ENCODE measurements around the gene PRDM16. TPM values are rescaled to one million over a fixed set of nuclear protein-coding genes. Genes with fewer than 3 reads are reported as not detected.

The PRDM16 gene
- total and polyA plus RNA-seq, 2 donors (not counting 1 experiment from before 2014, with no cell fraction given), result 0.03 to 0.12 TPM

DNA sequence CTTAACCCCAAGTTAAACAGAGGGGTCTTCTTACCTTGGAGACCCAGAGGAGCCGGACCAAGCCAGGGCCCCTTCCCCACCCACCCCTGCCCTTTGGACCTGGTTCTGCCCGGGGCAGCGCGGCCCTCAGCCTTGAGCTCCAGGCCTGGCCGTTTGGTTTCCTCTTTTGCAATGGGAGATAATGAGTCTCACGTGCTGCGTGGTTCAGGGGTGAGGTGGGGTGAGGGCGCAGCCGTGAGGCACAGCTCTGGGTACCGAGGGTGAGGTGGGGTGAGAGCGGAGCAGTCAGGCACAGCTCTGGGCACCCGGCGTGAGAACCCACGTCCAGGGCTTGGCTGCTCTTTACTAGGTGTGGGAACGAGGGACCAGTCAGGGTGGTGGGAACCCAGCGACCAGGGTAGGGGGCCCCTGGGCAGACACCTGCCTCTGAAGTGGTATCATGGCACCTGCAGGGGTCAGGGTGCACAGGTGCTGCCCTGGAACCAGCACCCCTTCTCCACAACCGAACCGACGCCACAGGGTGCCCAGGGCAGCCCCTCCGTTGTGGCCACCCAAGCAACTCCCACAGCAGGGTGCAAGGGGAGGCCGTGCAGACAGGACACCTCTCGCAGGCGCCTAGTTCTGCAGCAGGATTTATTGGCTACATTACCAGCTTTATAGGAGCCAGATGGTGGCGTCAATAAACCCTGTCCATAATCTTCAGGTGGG is 182.2 kb downstream of the PRDM16 start:
- H3K27me3 ChIP-seq (replicated peaks in 1 of 4; ENCODE audit: control extremely low read depth in 1 of 4, control insufficient read depth in 3 of 4, insufficient read depth in 4 of 4, low read length in 3 of 4), result no peaks in the 10 kb centered on the region
- H3K9me3 Mint-ChIP-seq (ENCODE audit: insufficient read depth), result no peaks in the 10 kb centered on the region
- no peak overlapping the region for H3K4me3 Mint-ChIP-seq
- peaks cover 0 to 11% (median 0%) of the 10 kb centered on the region in 3 donors for H3K9me3 ChIP-seq (ENCODE audit: control extremely low read depth in 1 of 3, control insufficient read depth in 2 of 3, insufficient read depth in 1 of 3, low read length in 2 of 3)
- no peak for ATAC-seq (ENCODE audit: low read depth)
- intact Hi-C loops (cut with micrococcal nuclease), result no loop called here
- H3K4me2 ChIP-seq (replicated peaks; ENCODE audit: low read depth, low read length, poor library complexity, severe bottlenecking), result no peak overlapping the region
- no peaks in the 10 kb centered on the region for H3K79me2 ChIP-seq (ENCODE audit: control insufficient read depth, insufficient read depth, low read length)
- no peak overlapping the region for H3K4me3 ChIP-seq (ENCODE audit: control extremely low read depth in 1 of 5, extremely low read depth in 1 of 5, insufficient read depth in 1 of 5, low read depth in 2 of 5, low read length in 4 of 5)
- ChIA-PET POLR2A (no interaction called here), CTCF (no interaction called here)
- WGBS (ENCODE audit: insufficient coverage), result 71% methylated on average over 18 of the region's 24 CpGs
- H3K9ac ChIP-seq (ENCODE audit: low read length), result no peak overlapping the region
- H3K4me1 ChIP-seq (ENCODE audit: control insufficient read depth in 2 of 2, insufficient read depth in 2 of 2, low read length in 2 of 2), result no peaks in the 10 kb centered on the region
- no peaks in the 10 kb centered on the region for H4K20me1 ChIP-seq (ENCODE audit: control insufficient read depth, insufficient read depth, low read length, poor library complexity, severe bottlenecking)
- no peak for DNase-seq
- peaks cover 13% of the 10 kb centered on the region for H3K27me3 Mint-ChIP-seq
- H3K36me3 ChIP-seq (replicated peaks in 1 of 2; ENCODE audit: control extremely low read depth in 1 of 2, control insufficient read depth in 1 of 2, extremely low read depth in 1 of 2, insufficient read depth in 2 of 2, low read length in 1 of 2), result no peaks in the 10 kb centered on the region
- H2AFZ ChIP-seq (ENCODE audit: insufficient read depth, low read depth, low read length, poor library complexity, severe bottlenecking), result no peak overlapping the region
- TF ChIP-seq, protein P1, sequence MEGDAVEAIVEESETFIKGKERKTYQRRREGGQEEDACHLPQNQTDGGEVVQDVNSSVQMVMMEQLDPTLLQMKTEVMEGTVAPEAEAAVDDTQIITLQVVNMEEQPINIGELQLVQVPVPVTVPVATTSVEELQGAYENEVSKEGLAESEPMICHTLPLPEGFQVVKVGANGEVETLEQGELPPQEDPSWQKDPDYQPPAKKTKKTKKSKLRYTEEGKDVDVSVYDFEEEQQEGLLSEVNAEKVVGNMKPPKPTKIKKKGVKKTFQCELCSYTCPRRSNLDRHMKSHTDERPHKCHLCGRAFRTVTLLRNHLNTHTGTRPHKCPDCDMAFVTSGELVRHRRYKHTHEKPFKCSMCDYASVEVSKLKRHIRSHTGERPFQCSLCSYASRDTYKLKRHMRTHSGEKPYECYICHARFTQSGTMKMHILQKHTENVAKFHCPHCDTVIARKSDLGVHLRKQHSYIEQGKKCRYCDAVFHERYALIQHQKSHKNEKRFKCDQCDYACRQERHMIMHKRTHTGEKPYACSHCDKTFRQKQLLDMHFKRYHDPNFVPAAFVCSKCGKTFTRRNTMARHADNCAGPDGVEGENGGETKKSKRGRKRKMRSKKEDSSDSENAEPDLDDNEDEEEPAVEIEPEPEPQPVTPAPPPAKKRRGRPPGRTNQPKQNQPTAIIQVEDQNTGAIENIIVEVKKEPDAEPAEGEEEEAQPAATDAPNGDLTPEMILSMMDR (IDR thresholded peaks at IDR 0.05), result no peak
- no peak for TF ChIP-seq EZH2 (IDR thresholded peaks at IDR 0.05; ENCODE audit: borderline replicate concordance, insufficient read depth, low read depth, low read length, poor library complexity, severe bottlenecking)
- no peaks in the 10 kb centered on the region for H3K4me1 Mint-ChIP-seq
- H3K27ac Mint-ChIP-seq, result no peak overlapping the region
- no peak overlapping the region for H3K27ac ChIP-seq (ENCODE audit: low read length in 2 of 2)

DNA sequence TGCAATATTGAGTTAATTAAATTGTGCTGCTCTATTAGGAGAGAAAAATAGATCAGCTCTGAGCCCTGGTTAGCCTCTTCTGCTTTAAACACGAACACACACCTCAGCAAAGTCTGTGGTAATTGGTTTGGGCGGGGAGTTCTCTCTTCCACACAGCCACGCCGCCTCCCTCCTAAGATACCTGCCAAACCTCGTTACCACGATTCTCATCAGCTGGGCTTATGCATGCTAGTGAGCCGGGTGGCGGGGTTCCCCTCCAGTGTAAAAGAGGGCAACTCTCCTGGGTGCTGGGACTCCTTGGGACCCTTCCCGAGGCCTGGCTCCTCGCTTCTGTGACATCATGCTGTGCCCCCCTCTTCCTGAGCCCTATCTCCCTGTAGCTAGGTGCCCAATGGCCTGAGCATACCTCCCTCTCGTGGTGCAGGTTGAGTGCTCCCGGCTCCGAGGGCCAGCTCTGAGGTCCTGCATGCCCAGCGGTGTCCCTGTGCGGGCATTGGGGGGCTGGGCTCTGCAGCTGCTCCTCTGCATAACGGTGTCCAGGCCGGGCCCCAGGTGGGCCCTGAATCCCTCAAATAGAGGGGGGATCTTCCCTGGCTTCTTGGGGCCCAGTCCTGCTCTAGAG is 182.9 kb downstream of the PRDM16 start:
- DNase-seq, result no peak
- Histone ChIP-seq H3K9ac (ENCODE audit: low read length) (no peak overlapping the region), H3K36me3 (replicated peaks in 1 of 2; ENCODE audit: control extremely low read depth in 1 of 2, control insufficient read depth in 1 of 2, extremely low read depth in 1 of 2, insufficient read depth in 2 of 2, low read length in 1 of 2) (no peaks in the 10 kb centered on the region), H3K4me3 (ENCODE audit: control extremely low read depth in 1 of 5, extremely low read depth in 1 of 5, insufficient read depth in 1 of 5, low read depth in 2 of 5, low read length in 4 of 5) (no peak overlapping the region), H3K27me3 (replicated peaks in 1 of 4; ENCODE audit: control extremely low read depth in 1 of 4, control insufficient read depth in 3 of 4, insufficient read depth in 4 of 4, low read length in 3 of 4) (no peaks in the 10 kb centered on the region), H3K79me2 (ENCODE audit: control insufficient read depth, insufficient read depth, low read length) (no peaks in the 10 kb centered on the region), H3K4me2 (replicated peaks; ENCODE audit: low read depth, low read length, poor library complexity, severe bottlenecking) (no peak overlapping the region), H3K9me3 (ENCODE audit: control extremely low read depth in 1 of 3, control insufficient read depth in 2 of 3, insufficient read depth in 1 of 3, low read length in 2 of 3) (peaks cover 0 to 11% (median 0%) of the 10 kb centered on the region in 3 donors), H2AFZ (ENCODE audit: insufficient read depth, low read depth, low read length, poor library complexity, severe bottlenecking) (no peak overlapping the region), H4K20me1 (ENCODE audit: control insufficient read depth, insufficient read depth, low read length, poor library complexity, severe bottlenecking) (no peaks in the 10 kb centered on the region), H3K27ac (ENCODE audit: low read length in 2 of 2) (no peak overlapping the region), H3K4me1 (ENCODE audit: control insufficient read depth in 2 of 2, insufficient read depth in 2 of 2, low read length in 2 of 2) (no peaks in the 10 kb centered on the region)
- no peaks in the 10 kb centered on the region for H3K9me3 Mint-ChIP-seq (ENCODE audit: insufficient read depth)
- H3K4me3 Mint-ChIP-seq, result no peak overlapping the region
- TF ChIP-seq, protein P1 (IDR thresholded peaks at IDR 0.05), result no peak
- TF ChIP-seq EZH2 (IDR thresholded peaks at IDR 0.05; ENCODE audit: borderline replicate concordance, insufficient read depth, low read depth, low read length, poor library complexity, severe bottlenecking), result no peak
- no peaks in the 10 kb centered on the region for H3K4me1 Mint-ChIP-seq
- ATAC-seq (ENCODE audit: low read depth), result no peak
- ChIA-PET CTCF (no interaction called here), POLR2A (no interaction called here)
- no peak overlapping the region for H3K27ac Mint-ChIP-seq
- 84% methylated on average over 16 of the region's 17 CpGs for WGBS (ENCODE audit: insufficient coverage)
- intact Hi-C loops (cut with micrococcal nuclease), result no loop called here
- H3K27me3 Mint-ChIP-seq, result peaks cover 12% of the 10 kb centered on the region
